Measurements from ENCODE around the gene CSK. TPM values are rescaled to one million over a fixed set of nuclear protein-coding genes. Genes with fewer than 3 reads are reported as not detected.
"Not testable (repeated sequence)": the region's sequence is repeated elsewhere in the genome, so short reads cannot be mapped to it uniquely, and the experiment has no call there.

The CSK gene
- total RNA-seq = 24.4 and 37.9 TPM in 2 replicates

GRCh38 chr15:74781431-74782258 lies at the start of gene CSK:
Gene CSK (plus strand): TSS chr15:74782080. CDS start chr15:74798298, 16,218 bp downstream.
- DNase-seq (ENCODE audit: low read depth in 2 of 2) = peak; percentile 71 to 82

- DNase-seq (ENCODE audit: low read depth in 2 of 2) = no peak
Observed at GRCh38 chr15:74732846-74733245, 49.0 kb upstream of the CSK start.

DNA sequence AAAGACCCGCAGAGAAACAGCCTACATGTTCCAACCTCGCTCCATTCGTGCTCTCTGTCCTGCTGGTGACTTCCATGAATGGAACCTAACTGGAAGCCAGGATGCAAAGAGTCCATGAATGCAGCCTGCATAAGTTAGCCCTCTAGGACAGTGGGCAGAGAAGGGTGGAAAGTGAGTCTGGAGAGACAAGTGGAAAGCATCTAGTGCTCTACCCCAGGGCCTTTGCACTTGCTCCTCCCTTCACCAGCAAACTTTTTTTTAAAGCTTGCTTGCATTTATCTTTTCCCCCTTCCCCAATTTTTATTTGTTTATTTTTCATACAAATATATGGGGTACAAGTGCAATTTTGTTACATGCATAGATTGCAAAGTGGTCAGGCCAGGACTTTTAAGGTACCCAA lies 48.6 kb upstream of the CSK start:
- DNase-seq (ENCODE audit: low read depth in 2 of 2) = no peak

- DNase-seq (ENCODE audit: low read depth in 2 of 2) = no peak
Observed at GRCh38 chr15:74735305-74735704, 46.6 kb upstream of the CSK start.

DNA sequence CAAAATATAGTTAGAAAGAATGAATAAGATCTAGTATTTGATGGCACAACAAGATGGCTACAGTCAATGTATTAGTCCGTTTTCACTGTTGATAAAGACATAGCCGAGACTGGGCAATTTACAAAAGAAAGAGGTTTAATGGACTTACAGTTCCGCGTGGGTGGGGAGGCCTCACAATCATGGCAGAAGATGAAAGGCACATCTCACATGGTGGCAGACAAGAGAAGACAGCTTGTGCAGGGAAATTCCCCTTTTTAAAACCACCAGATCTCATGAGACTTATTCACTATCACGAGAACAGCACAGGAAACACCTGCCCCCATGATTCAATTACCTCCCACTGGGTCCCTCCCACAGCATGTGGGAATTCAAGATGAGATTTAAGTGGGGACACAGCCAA lies 43.6 kb upstream of the CSK start:
- DNase-seq (ENCODE audit: low read depth in 2 of 2) = not testable (repeated sequence)

- DNase-seq (ENCODE audit: low read depth in 2 of 2) = no peak
Observed at GRCh38 chr15:74742422-74742821, 39.5 kb upstream of the CSK start.

GRCh38 chr15:74746389-74746788 lies 35.5 kb upstream of the CSK start:
- DNase-seq (ENCODE audit: low read depth in 2 of 2) = no peak

DNA sequence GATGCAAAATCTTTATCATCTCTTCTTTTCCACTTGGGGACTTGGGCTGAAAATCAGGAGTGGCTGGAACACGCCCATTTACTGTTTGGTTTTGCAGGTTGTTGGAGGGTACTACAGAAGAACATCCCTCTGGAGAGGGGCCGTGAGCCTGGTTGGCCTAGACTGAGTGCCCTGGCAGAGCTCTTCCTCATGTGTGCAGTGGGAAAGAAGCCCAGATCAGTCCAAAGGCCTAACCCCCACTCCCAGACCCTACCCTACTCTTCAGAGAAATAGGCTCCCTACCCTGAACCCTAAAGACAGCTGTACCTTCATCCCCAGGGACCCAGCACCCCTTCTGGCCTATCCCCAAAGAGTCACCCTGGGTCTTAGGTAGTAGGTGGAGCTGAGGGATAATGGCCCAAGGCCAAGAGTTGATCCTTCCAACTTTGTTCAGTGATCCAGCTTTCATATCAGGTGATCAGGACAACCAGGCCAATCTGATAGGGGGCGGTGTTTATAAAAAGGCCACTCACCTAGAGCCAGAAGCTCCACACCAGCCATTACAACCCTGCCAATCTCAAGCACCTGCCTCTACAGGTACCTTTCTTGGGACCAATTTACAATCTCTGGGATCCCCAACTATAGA lies 33.4 kb upstream of the CSK start, which contains the start of gene CYP1A2:
Gene CYP1A2 (plus strand): TSS at position 524 of the 625 bp plus-strand sequence. CDS start 894 bp downstream, outside the sequence.
- DNase-seq (ENCODE audit: low read depth in 2 of 2) = no peak

GRCh38 chr15:74749832-74750231 lies 32.0 kb upstream of the CSK start:
- no peak for DNase-seq (ENCODE audit: low read depth in 2 of 2)

DNA sequence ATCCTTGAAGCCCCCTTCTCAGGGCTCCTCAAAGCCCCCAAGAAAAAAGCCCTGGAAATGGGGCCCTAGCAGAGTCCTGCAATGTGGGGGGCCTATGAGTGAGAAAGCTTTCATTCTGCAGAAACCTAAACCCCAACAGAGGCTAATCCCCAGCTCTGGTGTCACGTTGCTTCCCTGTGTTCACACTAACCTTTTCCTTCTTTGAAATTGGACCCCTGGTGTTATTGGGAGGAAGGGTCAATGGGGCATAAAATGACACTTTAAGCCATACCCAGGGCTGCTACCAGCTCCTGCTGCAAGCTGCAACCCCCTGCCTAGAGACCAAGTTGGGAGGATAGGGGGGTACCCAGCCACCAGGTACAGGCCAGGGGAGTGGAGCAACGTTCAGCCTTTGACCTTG lies 31.1 kb upstream of the CSK start:
- no peak for DNase-seq (ENCODE audit: low read depth in 2 of 2)

- no peak for DNase-seq (ENCODE audit: low read depth in 2 of 2)
Observed at GRCh38 chr15:74752011-74752410, 29.9 kb upstream of the CSK start.

DNA sequence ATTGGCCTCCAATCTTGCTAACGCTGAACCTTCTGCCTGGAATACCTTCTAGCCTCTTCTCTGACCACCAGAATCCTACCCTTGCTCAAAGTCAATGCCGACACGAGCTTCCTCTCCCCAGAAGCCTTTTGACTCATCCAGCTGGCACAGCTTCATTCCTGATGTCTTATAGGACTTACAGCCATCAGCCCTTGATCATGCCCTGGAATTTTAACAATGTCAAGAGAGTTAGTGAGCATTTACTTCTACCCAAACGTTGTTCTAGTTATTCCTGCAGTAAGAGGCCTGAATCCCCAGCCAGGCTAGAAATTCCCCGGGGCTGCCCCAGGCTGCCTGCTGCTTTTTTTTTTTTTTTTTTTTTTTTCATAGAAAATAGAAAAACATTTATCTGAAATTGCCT lies 29.3 kb upstream of the CSK start:
- DNase-seq (ENCODE audit: low read depth in 2 of 2) = no peak

- DNase-seq (ENCODE audit: low read depth in 2 of 2) = no peak
Observed at GRCh38 chr15:74754593-74755215, 27.2 kb upstream of the CSK start.

DNA sequence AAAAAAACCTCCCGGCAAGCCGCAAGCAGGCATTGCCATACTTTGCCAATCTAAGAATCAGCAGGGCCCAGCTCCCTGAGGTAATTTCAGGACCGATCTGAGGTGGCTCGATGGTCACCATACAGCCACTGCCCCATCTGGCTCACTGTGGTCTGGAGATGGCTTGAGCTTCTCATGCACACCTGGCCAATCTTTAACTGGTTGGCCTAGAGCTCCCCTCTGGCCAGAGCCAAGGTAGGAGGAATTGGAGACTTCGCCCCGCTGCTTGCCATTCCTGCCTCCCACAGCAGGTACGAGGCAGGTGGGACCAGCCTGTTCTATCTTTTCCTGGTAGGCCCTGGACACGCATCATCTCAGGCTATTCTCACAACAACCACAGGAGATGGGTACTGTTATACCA lies 23.1 kb upstream of the CSK start:
- no peak for DNase-seq (ENCODE audit: low read depth in 2 of 2)

DNA sequence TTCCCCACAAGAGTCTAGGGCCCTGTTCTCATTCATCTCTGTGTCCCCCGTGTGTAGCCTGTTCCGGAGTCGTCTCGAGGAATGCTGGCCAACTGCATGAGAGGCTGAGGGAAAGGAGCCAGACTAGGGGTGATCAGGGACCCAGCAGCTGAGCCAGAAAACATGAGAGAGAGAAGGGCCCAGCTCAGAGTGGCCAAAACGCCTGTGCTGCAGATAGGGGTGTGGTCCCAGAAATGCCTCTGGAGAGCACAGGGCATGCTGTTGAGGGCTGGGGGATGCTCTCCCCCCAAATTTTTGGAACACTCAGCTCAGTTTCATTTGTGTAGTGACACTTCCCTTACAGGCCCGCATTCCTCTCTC lies 19.1 kb upstream of the CSK start:
- DNase-seq (ENCODE audit: low read depth in 2 of 2) = no peak

DNA sequence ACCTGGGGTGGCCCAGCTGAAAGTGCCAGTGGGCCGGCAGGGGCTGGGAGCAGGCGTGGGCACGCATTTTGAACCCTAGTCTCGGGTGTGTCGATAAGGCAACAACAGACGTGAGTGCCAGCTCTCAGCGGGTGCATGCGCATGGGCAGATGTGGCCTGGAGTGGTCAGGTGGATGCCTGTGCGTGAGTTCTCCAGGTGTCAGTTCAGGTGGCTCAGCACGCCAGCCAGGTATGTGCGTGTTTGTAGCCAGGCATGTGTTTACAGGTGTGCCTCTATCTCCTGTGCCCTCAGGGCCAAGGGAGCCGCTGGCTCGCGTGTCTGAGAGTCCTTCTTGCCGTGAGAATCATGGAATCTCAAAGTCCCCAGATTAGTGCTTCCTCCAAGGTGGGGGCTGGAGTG lies 18.5 kb upstream of the CSK start:
- DNase-seq (ENCODE audit: low read depth in 2 of 2) = no peak

DNA sequence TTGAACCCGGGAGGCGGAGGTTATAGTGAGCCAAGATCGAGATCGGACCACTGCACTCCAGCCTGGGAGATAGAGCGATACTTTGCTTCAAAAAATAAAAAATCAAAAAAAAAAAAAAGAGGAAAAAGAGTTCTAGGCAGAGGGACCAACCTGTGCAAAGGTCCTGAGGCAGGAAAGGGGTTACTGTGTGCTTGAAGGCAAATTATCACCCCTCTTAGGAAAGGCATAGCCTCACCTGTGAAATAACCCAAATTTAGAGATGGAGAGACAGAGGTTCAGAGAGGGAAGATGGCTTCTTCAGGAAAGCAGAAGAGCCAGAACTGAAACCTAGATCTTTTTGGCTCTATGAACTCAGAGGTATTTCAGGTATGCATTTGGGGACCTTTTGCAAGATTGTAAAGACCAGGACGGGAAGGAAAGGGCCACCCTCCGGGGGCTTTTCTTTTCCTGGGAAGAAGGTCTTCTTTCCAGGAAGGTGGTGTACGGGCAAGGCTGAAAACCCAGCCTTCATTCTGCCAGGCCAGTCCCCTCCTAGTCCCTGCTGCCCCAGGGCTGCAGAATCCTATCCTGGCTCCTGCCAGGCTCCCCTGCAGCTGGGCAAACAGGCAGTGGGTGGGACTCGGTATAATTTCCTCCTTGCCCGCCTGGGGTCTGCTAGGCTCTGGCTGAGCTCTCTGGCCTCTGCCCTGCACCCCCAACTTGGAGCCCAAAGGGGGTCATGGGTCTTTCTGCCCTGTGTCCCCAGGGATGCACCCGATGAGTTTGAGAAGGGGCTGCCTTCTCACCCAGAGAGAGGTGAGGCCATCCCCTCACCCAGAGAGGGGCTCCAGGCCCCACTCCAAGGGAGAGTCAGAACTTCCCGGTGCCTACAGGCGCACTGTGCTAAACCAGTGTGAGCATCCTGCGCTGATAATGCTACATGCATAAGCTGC lies 14.4 kb upstream of the CSK start:
- no peak for DNase-seq (ENCODE audit: low read depth in 2 of 2)

DNA sequence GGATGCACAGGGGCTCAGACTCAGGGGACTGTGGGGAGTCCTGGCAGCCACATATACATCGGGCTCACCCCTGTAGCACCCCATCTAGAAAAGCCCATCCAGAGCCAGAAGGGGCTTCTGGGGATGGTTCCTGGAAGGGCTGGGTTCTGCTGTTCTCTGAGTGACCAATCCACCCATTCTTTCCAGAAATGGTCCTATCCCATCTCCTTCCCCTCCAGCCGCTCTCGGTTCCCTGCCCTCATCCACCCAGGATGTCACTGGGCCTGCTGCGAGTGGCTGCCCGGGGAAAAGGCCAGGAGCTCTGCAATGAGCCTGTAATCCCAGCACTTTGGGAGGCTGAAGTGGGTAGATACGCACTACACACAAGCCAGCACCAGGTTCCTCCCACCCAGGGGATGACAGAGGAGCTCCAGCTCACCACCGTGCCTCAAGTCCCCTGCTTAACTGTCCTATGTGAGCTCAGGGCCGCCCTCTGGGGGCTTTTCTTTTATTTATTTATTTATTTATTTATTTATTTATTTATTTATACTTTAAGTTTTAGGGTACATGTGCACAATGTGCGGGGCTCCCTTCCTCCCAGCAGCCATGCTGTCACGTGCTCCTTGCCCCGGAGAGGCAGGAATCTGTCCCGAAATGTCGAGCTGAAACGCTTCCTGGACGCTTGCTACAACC lies 13.6 kb upstream of the CSK start:
- peak in 1 of 2 donors; percentile 45 for DNase-seq (ENCODE audit: low read depth in 2 of 2)

GRCh38 chr15:74768771-74769342 lies 13.0 kb upstream of the CSK start:
- peak; percentile 53 to 76 for DNase-seq (ENCODE audit: low read depth in 2 of 2)

GRCh38 chr15:74769463-74770025 lies 12.3 kb upstream of the CSK start:
- no peak for DNase-seq (ENCODE audit: low read depth in 2 of 2)

Data from lung microvascular endothelial cell (primary cell).